SU-DHL-6 (cell line): ENCODE measurements around the gene KCNJ8.

Experiments
- CTCF ChIP-seq: fragments of 200-600 bp; sonication (generic); IDR thresholded peaks from one replicate; pipeline ENCODE4 v1.5.1; 2017; ENCODE audit warnings: antibody characterized with exemption, mild to moderate bottlenecking, low read length, moderate library complexity; ENCODE audit not compliant: insufficient read depth, poor library complexity, severe bottlenecking
- EZH2phosphoT487 ChIP-seq: fragments of 200-600 bp; sonication (generic), shearing (Covaris generic); conservative IDR thresholded peaks from 2 replicates; pipeline ENCODE4 v1.6.1; 2018; ENCODE audit warnings: mild to moderate bottlenecking, antibody characterized with exemption, low read length, moderate library complexity, mixed read lengths

GRCh38 chr12:21717767-21718166, 56.7 kb downstream of the KCNJ8 start:
- TF ChIP-seq CTCF (no peak), EZH2phosphoT487 (no peak)
